ENCODE data around the gene FKBP8.
"Not testable (repeated sequence)": the region's sequence is repeated elsewhere in the genome, so short reads cannot be mapped to it uniquely, and the experiment has no call there.

FKBP8 gene

DNA sequence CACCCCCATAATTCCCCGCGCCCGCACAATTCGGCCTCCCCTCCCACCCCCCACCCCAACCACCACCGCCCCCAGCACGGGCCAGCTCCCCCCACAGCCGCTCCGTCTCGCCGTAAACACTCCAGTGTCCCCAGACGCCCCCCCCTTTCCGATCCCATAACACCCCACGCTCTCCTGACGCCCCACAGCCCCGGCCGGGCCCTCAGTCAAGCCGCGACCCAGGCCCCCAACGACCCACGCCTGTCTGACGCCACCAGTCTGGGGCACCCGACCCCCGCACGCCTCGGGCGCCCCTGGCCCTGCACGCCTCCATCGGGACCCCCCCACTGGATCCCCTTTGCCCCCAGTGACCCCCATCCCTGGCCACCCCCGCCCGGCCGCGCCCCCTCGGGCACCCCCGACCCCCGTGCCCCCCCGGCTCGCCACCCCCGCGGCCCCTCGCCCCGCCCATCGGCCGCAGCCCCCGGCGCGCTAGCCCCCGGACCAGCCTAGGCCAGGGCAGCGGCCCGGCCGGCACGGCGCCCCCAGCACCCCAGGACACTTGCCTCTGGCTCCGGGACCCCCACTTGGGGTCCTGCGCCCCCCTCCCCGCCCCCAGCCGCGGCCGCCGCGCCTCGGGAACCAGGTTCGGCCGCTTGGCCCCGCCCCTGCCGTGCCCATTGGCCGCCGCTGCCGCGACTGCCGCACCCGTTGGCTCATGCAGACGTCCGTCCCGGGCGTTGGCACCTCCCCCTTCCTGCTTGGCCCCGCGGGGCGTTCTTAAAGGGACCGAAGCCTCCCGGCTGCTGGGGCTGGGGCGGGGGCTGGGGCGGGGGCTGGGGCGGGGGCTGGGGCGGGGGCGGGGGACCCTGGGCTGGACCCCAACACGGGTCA is at the start of gene FKBP8:
Gene FKBP8, minus strand, starts transcription at position 633 of the 873 bp plus-strand sequence. CDS start 1,603 bp downstream, outside the sequence.
- DNase-seq: peak; percentile 96 to 97

GRCh38 chr19:18592732-18593131 is 49.4 kb upstream of the FKBP8 start:
- DNase-seq: not testable (repeated sequence)

- DNase-seq: no peak
Observed at GRCh38 chr19:18591735-18592385, 48.5 kb upstream of the FKBP8 start.

GRCh38 chr19:18590273-18591272 is 47.2 kb upstream of the FKBP8 start:
- DNase-seq: peak in 1 of 2 experiments; percentile 34

DNA sequence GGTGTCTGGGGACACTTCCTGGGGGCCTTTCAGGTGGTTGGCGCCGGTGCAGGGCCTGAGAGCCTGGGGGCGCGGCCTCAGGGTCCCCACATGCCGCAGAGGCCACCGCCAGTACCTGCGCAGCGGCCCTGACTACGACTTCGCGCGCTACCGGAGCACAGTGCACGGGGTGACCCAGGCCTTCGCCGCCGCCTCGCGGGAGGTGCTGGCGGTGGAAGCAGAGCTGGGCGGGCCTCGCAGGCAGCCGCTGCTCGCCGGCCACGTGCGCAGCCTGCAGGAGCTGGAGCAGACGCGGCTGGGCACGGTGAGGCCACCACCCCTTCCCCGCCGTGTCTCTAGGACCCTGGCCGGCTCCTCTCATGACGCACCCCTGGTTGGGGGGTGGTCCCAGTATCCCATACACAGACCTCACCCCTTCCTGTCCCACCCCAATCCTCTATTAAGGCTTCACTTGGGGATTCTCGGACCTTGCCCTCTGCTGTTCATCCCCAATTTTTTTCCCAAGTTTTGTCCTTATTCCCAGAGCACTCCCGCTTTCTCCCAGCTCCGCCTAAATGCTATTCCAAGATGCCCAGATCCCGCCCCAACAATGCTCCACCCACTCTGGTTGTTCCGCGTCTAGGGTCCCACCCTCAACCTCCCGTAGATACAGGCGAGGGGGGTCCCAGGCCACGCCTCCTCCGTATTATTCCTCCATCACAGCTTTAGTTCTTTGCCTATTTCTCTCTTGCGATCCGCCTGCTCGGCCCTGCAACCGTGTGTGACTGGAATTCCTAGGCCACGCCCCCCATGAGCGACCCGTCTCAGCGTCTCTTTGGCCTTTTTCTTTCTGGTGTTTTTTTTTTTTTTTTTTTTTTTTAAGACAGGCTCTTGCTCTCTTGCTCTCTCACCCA is 46.3 kb upstream of the FKBP8 start:
- peak; percentile 67 to 70 for DNase-seq

GRCh38 chr19:18588611-18589379 is 45.4 kb upstream of the FKBP8 start, which contains the start of gene REX1BD:
REX1BD (plus strand) TSS chr19:18588798; CDS start chr19:18588802, 4 bp downstream.
- DNase-seq: peak; percentile 86 to 92

DNA sequence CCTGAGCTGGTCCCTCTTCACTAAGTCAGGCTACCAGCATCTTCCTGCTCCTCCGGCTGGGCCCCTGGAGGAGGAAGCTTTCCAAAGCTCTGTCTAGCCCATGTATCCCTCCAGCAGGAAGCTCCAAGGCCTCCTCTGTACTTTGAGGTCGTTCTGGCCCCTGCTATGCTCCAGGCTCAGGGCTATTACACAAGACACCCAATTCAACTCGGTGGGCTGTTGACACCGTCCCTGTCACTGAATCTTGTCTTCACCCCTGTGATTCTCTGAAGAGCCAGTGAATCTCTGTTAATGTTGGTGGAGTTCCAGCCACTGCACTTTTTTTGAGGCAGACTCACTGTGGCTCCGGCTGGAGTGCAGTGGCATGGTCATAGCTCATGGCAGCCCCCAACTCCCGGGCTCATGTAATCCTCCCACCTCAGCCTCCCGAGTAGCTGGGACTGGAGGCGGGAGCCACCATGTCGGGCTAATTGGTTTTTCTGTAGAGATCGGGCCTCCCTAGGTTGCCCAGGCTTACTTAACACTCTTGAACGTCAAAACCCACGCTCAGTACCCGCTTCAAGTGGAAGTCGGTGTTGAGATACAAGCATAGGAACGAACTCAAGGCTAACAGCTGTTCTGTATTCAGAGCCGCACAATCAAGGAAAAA is 44.7 kb upstream of the FKBP8 start:
- DNase-seq: no peak

DNA sequence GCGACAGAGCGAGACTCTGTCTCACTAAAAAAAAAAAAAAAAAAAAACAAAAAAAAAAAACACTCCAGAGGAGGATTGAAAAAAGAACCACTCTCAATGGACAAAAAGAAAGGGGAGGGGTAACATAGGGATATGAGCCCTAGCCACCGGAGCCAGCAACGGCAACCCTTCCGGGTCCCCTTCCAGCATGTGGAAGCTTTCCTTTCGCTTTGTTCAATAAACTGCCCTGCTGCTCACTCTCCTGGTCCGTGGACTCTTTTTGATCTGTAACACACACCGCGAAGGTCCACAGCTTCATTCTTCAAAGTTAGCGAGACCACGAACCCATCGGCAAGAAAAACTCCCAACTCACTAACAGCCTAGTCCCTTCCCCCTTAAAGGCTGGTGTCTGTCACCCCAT is 44.2 kb upstream of the FKBP8 start:
- no peak for DNase-seq

- no peak for DNase-seq
Observed at GRCh38 chr19:18586306-18586705, 42.9 kb upstream of the FKBP8 start.

DNA sequence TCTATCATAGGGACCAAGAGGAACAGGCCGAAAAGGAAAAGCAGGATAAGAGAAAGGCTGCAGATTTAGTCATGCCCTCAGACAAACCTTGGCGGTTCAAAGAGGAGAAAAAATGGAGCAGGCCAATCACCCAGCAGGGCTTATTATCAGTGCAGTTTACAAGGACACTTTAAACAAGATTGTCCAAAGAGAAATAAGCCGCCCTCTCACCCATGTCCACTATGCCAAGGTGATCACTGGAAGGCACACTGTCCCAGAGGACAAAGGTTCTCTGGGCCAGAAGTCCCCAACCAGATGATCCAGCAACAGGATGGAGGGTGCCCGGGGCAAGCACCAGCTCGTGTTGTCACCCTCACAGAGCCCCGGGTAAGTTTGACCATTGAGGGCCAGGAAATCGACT is 36.9 kb upstream of the FKBP8 start:
- no peak for DNase-seq

DNA sequence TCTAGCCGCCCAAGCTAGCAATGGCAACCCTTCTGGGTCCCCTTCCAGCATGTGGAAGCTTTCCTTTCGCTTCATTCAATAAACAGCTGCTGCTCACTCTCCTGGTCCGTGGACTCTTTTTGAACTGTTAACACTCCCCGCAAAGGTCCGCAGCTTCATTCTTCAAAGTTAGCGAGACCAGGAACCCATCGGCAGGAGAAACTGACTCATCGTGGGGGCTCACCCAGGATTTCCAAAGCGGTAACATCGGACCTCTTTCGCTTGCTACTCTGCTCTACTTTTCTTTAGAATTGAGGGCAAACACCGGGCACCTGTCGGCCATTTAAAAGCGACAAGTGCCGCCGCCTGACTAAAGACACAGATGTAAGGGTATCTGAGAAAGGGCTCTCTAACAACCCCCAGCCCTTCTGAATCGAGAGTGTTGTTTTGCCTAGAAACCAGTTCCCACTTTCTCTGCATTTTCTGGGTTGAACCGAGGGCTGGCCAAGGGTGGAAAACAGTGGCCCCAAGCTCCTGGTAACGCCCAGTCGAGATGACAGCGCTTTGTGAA is 34.1 kb upstream of the FKBP8 start:
- DNase-seq: no peak

DNA sequence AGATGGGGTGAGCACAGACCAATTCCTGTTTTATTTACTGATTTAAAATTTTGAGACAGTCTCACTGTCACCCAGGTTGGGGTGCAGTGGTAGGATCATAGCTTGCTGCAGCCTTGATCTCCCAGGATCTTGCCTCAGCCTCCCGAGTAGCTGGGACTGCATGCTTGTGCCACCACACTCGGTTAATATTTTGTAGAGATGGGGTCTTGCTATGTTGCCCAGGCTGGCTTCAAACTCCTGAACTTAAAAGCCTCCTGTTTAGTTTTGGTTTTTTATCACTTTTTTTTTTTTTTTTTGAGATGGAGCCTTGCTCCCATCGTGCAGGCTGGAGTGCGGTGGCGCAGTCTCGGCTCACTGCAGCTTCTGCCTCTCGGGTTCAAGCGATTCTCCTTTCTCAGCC is 33.0 kb upstream of the FKBP8 start:
- no peak for DNase-seq

DNA sequence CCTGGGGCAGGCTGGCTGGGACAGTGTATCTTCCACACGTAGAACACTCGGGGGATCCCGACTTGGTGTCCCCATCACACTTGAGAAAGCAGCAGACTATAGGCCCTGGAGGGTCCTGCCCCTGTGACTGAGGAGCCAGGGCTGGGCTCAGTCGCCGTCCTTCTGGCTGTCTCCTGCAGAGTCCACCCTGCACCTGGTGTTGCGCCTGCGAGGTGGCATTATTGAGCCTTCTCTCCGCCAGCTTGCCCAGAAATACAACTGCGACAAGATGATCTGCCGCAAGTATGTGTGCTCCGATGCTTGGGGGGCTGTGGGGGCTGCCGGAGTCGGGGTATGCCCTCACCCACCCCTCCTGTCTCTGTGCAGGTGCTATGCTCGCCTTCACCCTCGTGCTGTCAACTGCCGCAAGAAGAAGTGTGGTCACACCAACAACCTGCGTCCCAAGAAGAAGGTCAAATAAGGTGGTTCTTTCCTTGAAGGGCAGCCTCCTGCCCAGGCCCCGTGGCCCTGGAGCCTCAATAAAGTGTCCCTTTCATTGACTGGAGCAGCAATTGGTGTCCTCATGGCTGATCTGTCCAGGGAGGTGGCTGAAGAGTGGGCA is 31.4 kb upstream of the FKBP8 start:
- DNase-seq: no peak

DNA sequence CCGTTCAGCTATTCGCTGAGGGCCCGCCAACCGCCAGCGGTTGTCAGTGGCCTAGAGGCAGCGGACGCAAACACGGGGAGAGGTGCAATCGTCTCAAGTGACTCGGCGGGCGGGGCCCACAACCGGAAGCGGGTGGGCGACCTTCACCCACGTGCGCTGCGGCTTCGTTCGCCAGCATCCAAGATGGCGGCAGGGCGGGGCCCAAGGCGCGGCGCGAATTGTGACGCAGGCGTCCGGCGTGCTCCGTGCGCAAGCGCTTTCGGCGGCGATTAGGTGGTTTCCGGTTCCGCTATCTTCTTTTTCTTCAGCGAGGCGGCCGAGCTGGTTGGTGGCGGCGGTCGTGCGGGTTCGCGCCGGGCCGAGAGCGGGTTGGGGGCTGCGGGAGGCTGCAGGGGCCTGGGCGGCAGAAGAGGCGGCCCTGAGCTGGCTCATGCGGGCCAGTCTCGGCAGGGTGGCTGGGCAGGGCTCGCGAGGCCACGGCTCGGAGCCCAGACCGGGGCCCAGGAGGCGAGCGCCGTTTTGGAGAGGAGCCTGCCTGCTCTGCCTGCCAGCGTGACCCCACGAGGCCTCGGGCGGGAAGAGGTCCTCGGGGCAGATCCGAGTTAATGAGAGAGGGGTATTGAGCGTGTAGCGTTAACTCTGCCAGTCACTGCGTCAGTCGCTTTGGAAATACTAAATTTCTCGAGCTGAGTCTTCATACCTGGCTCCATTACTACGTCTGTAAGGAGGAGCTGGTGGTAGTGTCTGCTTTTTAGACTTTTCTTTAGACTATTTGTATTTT is 28.4 kb upstream of the FKBP8 start, which contains the start of gene UBA52:
Gene UBA52, plus strand, starts transcription at position 294 of the 781 bp plus-strand sequence. CDS start 1,444 bp downstream, outside the sequence.
- peak; percentile 99 for DNase-seq

- DNase-seq: no peak
Observed at GRCh38 chr19:18568367-18568766, 25.0 kb upstream of the FKBP8 start.

DNA sequence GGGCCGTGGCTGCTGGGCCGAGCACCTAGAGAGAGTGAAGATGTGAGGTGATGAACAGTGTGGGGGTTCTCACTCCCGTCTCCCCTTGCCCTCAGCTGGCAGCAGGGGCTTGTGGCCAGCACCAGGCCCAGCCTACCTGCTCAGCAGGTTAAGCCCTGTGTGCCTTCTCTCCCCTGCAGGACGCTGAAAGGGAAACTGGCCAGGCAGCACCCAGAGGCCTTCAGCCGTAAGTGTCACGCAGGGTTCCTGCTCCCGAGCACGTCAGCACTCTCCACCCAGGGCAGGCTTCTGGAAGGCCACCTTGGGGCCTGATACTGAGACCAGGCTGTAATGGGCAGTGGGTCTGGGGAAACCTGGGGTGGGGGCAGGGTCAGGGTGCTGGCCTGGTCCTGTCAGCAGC is 23.6 kb upstream of the FKBP8 start:
- DNase-seq: no peak

DNA sequence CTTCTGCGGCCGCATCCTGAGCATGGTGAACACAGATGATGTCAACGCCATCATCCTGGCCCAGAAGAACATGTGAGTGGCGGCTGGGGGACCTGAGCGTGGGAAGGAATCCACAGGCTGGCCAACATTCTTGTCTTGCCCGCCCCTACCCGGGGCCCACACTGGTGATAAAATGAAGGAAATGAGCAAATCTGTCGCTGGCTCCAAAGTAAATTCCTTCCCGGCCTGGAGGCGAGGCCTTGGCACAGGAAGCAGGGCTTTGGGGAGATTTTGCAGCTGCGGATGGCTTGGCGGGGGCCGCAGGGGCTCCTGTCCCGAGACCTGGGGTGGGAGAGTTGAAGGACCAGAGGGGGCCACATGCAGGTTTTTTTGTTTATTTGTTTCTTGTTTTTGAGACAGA is 18.7 kb upstream of the FKBP8 start:
- no peak for DNase-seq

GRCh38 chr19:18559685-18560084 is 16.3 kb upstream of the FKBP8 start:
- no peak for DNase-seq

DNA sequence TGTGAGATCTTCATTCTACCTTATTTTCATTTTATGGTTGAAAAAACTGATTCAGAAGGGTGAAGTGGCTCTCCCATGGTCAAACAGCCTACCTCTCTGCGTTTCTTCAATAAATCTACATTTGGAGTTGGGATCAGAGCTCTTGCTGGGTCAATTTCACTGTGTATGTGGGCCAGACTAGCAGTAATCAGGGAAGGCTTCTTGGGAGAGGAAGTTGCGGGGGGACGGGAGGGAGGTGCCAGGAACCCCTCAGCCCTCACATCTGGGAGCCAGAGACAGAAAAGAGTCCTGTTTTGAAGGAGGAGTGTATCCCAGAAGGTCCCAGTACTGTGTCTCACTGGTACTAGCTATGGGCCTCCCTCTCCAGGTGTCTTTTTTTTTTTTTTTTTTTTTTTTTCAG is 15.2 kb upstream of the FKBP8 start:
- no peak for DNase-seq

Measured in activated CD4-positive, alpha-beta T cell treated with anti-CD3 and anti-CD28 coated beads, Interleukin-2, amount 50 U/mL, for 48 hours (primary cell).